Epithelial cell of proximal tubule (primary cell): ENCODE data around the gene ANO4. TPM values are rescaled to one million over a fixed set of nuclear protein-coding genes. Genes with fewer than 3 reads are reported as not detected.
A peak's percentile ranks its signal among the peaks of the same experiment; 100 is the strongest.
"Not testable (repeated sequence)": the region's sequence is repeated elsewhere in the genome, so short reads cannot be mapped to it uniquely, and the experiment has no call there.

ENCODE experiments used
- DNase-seq: peaks from one replicate; pipeline ENCODE4 v3.0.0-alpha.2; 2011; ENCODE audit warnings: low read depth
- H3K4me3 ChIP-seq: 2 replicates; pipeline ENCODE4 v1.5.1; 2011; ENCODE audit warnings: low read depth, mild to moderate bottlenecking, low read length
- CTCF ChIP-seq: conservative IDR thresholded peaks from 2 replicates; pipeline ENCODE4 v1.5.1; 2012; ENCODE audit warnings: low read depth, mild to moderate bottlenecking, low read length
- total RNA-seq: library from RNA; depleted of rRNA; stranded (reverse); fragments of >200 nt; gene quantifications from 2 replicates; pipeline ENCODE4 v1.2.3, GENCODE V29; 2015

The ANO4 gene
- total RNA-seq, 1 donor from 2014 or later = 0.86 TPM

GRCh38 chr12:101045486-101046464 lies 251.2 kb downstream of the ANO4 start:
- H3K4me3 ChIP-seq = no peak overlapping the region
- no peak for TF ChIP-seq CTCF
- DNase-seq = no peak

GRCh38 chr12:101047652-101048051 lies 253.1 kb downstream of the ANO4 start:
- no peak for TF ChIP-seq CTCF

GRCh38 chr12:101050631-101051030 lies 256.1 kb downstream of the ANO4 start:
- TF ChIP-seq CTCF = no peak
- no peak for DNase-seq
- no peak overlapping the region for H3K4me3 ChIP-seq

More at GRCh38 chr12:101047652-101048051, 253.1 kb downstream of the ANO4 start:
- no peak for DNase-seq
- H3K4me3 ChIP-seq = no peak overlapping the region

- no peak for TF ChIP-seq CTCF
- H3K4me3 ChIP-seq = no peak overlapping the region
- no peak for DNase-seq
These were observed 256.6 kb downstream of the ANO4 start for GRCh38 chr12:101051151-101051550.

- peak; percentile 97 for DNase-seq
- H3K4me3 ChIP-seq = no peak overlapping the region
- no peak for TF ChIP-seq CTCF
These were observed 257.4 kb downstream of the ANO4 start for GRCh38 chr12:101051901-101052550.

- no peak overlapping the region for H3K4me3 ChIP-seq
- no peak for TF ChIP-seq CTCF
- no peak for DNase-seq
These were observed 258.6 kb downstream of the ANO4 start for GRCh38 chr12:101053203-101053602.

GRCh38 chr12:101055940-101056339 lies 261.4 kb downstream of the ANO4 start:
- no peak overlapping the region for H3K4me3 ChIP-seq
- no peak for DNase-seq
- TF ChIP-seq CTCF = no peak

GRCh38 chr12:101062508-101062907 lies 267.9 kb downstream of the ANO4 start:
- H3K4me3 ChIP-seq, DNase-seq: not testable (repeated sequence)
